RWPE2 (cell line): ENCODE measurements around the gene RTEL1.

Experiments used
- ATAC-seq: fragments of 200-7000 bp; cut with Tn5 transposase; 3 replicates; pipeline ENCODE4 v1.9.1; 2021; ENCODE audit warnings: low read depth
- DNase-seq: peaks from one replicate; pipeline ENCODE4 v3.0.0-alpha.2; 2020; ENCODE audit warnings: low spot score
- H3K27ac ChIP-seq: fragments of 450-650 bp; 2 replicates; pipeline ENCODE4 v1.5.1; 2017; ENCODE audit warnings: mild to moderate bottlenecking; ENCODE audit not compliant: poor library complexity, severe bottlenecking
- H3K27me3 ChIP-seq: fragments of 250-450 bp; sonication (Bioruptor Pico); 2 replicates; pipeline ENCODE4 v1.5.1; 2021; ENCODE audit warnings: mild to moderate bottlenecking, moderate library complexity; ENCODE audit not compliant: insufficient read depth, poor library complexity, severe bottlenecking
- H3K36me3 ChIP-seq: fragments of 250-450 bp; sonication (Bioruptor Pico); 2 replicates; pipeline ENCODE4 v1.5.1; 2020; ENCODE audit warnings: low read depth, mild to moderate bottlenecking, moderate library complexity
- H3K4me1 ChIP-seq: fragments of 250-450 bp; sonication (Bioruptor Pico); 2 replicates; pipeline ENCODE4 v1.5.1; 2021; ENCODE audit warnings: mild to moderate bottlenecking, moderate library complexity; ENCODE audit not compliant: insufficient read depth, poor library complexity, severe bottlenecking
- H3K4me3 ChIP-seq: fragments of 250-450 bp; sonication (Bioruptor Pico); 2 replicates; pipeline ENCODE4 v1.5.1; 2021; ENCODE audit warnings: mild to moderate bottlenecking, moderate library complexity; ENCODE audit not compliant: severe bottlenecking
- H3K9me3 ChIP-seq: fragments of 250-450 bp; sonication (Bioruptor Pico); 2 replicates; pipeline ENCODE4 v1.5.1; 2021; ENCODE audit warnings: mild to moderate bottlenecking, moderate library complexity; ENCODE audit not compliant: severe bottlenecking
- CTCF ChIP-seq: fragments of 450-650 bp; IDR thresholded peaks from one replicate; pipeline ENCODE4 v1.5.1; 2017; ENCODE audit warnings: mild to moderate bottlenecking, moderate library complexity; ENCODE audit not compliant: poor library complexity, severe bottlenecking

The RTEL1 gene

GRCh38 chr20:63734946-63735858 is 77.1 kb downstream of the RTEL1 start:
- Histone ChIP-seq H3K27ac (no peak overlapping the region), H3K4me3 (no peak overlapping the region), H3K9me3 (no peaks in the 10 kb centered on the region), H3K4me1 (no peaks in the 10 kb centered on the region), H3K36me3 (peaks cover 37% of the 10 kb centered on the region), H3K27me3 (no peaks in the 10 kb centered on the region)
- TF ChIP-seq CTCF, result no peak
- DNase-seq (peak; percentile 91), ATAC-seq (no peak)

GRCh38 chr20:63735859-63736718 is 78.0 kb downstream of the RTEL1 start, which contains the start of gene LIME1:
LIME1 (plus strand) TSS chr20:63736664; CDS start chr20:63737550, 886 bp downstream.
- Histone ChIP-seq H3K27ac (no peak within 1 kb of the TSS), H3K4me1 (no peaks in the 10 kb centered on the region), H3K36me3 (peaks cover 28% of the 10 kb centered on the region), H3K9me3 (no peaks in the 10 kb centered on the region), H3K4me3 (no peak within 1 kb of the TSS), H3K27me3 (no peaks in the 10 kb centered on the region)
- no peak for ATAC-seq
- peak; percentile 89 for DNase-seq
- no peak for TF ChIP-seq CTCF

- ATAC-seq (no peak), DNase-seq (peak; percentile 89)
- no peak overlapping the region for H3K27ac ChIP-seq
- TF ChIP-seq CTCF, result no peak
- H3K36me3 ChIP-seq, result peaks cover 39% of the 10 kb centered on the region
- H3K27me3 ChIP-seq, result no peaks in the 10 kb centered on the region
- no peaks in the 10 kb centered on the region for H3K9me3 ChIP-seq
- H3K4me1 ChIP-seq, result peaks cover 4% of the 10 kb centered on the region
- no peak overlapping the region for H3K4me3 ChIP-seq
Observed at GRCh38 chr20:63736893-63737694, 79.0 kb downstream of the RTEL1 start.

GRCh38 chr20:63737695-63737944 is 79.5 kb downstream of the RTEL1 start:
- DNase-seq (no peak), ATAC-seq (no peak)
- Histone ChIP-seq H3K9me3 (no peaks in the 10 kb centered on the region), H3K36me3 (peaks cover 41% of the 10 kb centered on the region), H3K27ac (no peak overlapping the region), H3K4me1 (peaks cover 4% of the 10 kb centered on the region), H3K27me3 (no peaks in the 10 kb centered on the region), H3K4me3 (no peak overlapping the region)
- TF ChIP-seq CTCF, result no peak
